Erythroblast (primary cell): ENCODE measurements around the gene GARS1.

ENCODE experiments used
- GATA1 ChIP-seq: IDR thresholded peaks from 2 replicates; pipeline ENCODE4 v1.6.1; 2011; ENCODE audit warnings: low read depth, mild to moderate bottlenecking, control low read depth, low read length, moderate library complexity
- POLR2A ChIP-seq: IDR thresholded peaks from 2 replicates; pipeline ENCODE4 v1.6.1; 2011; ENCODE audit warnings: mild to moderate bottlenecking, low read length

GRCh38 chr7:30556840-30557239, 37.8 kb upstream of the GARS1 start:
- TF ChIP-seq POLR2A (no peak), GATA1 (no peak)
